Glomerular endothelial cell (primary cell): ENCODE measurements around the gene MYH11. TPM values are rescaled to one million over a fixed set of nuclear protein-coding genes. Genes with fewer than 3 reads are reported as not detected.
"Not testable (repeated sequence)": the region's sequence is repeated elsewhere in the genome, so short reads cannot be mapped to it uniquely, and the experiment has no call there.

Experiments used
- DNase-seq: peaks from one replicate; pipeline ENCODE4 v3.0.0-alpha.2; 2011; ENCODE audit warnings: low read depth, low spot score; ENCODE audit errors: extremely low read depth
- total RNA-seq: library from RNA; depleted of rRNA; stranded (reverse); fragments of >200 nt; gene quantifications from 2 replicates; pipeline ENCODE4 v1.2.3, GENCODE V29; 2015

The MYH11 gene
- total RNA-seq, 1 donor from 2014 or later: not detected

DNA sequence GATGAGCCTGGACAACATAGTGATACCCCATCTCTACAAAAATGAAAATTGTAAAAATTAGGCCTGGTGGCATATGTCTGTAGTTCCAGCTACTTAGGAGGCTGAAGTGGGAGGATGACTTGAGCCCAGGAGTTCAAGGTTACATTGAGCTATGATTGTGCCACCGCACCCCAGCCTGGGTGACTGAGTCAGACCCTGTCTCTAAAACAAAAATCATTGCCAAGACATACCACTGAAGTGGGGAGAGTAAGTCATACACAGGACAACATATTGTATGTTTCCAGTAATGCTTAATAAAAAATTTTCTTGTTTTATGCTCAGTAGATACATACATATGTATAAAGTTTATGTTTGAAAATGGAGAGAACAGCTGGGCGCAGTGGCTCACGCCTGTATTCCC is 167.5 kb downstream of the MYH11 start:
- DNase-seq: no peak

DNA sequence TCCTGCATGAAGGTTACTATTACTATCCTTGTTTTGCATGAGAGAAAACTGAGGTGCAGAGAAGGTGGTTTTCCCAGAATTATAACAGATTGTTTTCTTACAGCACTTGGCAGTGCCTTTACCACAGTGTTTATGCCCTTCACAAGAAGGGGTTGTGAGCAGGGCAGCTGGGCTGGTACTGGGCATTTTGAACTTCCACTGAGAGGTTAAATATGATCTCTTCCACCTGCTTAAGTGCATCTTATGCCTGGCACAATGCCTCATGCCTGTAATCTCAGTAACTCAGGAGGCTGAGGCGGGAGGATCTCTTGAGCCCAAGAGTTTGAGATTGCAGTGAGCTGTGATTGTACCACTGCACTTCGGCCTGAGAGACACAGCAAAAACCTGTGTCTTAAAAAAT is 170.5 kb downstream of the MYH11 start:
- no peak for DNase-seq

DNA sequence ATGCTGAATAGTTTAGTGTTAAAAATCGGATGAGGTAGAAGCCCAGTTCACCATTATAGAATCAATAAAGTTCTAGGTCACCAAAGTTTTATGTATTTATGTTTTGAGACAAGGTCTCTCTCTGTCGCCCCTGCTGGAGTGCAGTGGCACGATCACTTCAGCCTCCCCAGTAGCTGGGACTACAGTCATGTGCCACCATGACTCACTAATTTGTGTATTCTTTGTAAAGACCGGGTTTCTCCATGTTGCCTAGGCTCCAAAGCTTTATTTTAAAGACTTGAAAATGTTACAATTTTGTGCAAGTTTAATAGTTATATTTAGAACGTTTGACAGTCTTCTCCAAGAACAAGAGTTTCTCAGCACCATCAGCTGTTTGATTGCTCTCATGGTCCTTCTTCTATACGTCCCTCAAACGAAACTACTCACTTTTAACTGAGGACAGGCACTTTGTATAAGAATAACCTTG is 174.7 kb downstream of the MYH11 start:
- DNase-seq: peak; percentile 52

DNA sequence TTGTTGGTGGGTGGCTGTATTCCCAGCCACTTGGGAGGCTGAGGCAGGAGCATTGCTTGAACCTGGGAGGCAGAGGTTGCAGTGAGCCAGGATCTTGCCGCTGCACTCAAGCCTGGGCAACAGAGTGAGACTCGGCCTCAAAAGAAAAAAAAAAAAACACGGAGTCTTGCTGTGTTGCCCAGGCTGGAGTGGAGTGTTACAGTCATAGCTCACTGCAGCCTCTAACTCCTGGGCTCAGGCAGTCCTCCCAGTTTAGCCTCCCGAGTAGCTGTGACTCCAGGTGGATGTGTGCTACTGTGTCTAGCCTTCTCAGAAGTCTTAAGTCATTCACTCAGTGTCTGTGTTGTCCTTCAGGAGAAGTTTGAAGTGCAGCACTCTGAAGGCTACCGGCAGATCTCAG is 179.4 kb downstream of the MYH11 start:
- DNase-seq: no peak

DNA sequence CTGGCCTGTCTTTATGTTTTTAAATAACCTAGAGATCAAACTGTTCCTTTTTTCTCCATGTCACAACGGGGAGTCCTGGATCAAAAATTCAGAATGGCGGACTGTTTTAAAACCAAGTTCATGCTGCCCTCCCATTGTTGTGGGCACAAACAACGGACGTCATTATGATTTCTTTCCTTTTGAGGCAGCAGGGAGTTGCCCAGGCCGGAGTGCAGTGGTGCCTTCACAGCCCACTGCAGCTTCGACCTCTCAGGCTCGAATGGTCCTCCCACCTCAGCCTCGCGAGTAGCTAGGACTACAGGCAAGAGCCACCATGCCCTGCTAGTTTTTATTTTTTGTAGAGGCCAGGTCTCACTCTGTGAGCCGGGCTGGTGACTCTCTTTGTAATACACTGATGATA is 180.3 kb downstream of the MYH11 start:
- no peak for DNase-seq

DNA sequence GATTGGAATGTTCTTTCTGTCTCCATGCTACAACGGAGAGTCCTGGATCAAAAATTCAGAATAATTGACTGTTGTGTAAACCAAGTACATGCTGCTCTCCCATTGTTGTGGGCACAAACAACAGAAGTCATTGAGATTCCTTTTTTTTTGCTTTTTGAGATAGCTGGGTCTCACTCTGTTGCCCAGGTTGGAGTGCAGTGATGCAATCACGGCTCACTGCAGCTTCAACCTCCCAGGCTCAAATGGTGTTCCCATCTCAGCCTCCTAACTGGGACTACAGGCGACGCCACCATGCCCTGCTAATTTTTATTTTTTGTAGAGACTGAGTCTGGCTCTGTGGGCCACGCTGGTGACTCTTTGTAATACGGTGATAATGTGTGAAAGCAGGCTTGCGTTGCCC is 182.3 kb downstream of the MYH11 start:
- no peak for DNase-seq

DNA sequence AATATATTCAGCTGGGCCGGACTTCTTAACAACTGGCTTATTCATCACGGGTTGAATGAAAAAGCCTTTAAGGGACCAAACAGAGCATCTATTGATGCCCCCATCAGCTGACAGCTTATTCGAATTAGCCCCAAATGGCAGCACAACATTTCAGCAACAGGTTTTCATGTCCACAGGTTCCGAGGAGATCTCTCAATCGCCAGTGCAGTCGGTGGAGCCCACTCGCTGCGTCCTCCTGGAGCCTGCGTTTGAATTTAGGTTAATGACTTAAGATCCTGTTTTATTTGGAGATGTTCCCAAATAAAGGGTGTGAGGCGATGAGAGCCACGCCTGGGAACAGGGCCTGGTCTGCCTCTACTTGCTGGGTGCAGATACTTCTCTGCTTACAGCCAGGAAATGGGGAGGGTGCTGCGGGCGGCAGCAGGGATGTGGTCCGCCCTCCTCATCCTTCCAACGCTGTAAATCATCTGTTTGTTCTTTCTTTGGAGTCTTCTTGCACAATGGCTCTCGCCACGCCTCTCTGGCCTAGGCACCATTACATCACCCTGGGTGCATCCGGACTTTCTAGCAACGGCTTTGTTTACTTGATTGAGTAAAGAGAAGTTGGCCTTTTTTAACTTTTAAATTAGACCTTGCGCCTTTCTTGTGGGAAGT is 184.2 kb downstream of the MYH11 start:
- DNase-seq: peak; percentile 89

DNA sequence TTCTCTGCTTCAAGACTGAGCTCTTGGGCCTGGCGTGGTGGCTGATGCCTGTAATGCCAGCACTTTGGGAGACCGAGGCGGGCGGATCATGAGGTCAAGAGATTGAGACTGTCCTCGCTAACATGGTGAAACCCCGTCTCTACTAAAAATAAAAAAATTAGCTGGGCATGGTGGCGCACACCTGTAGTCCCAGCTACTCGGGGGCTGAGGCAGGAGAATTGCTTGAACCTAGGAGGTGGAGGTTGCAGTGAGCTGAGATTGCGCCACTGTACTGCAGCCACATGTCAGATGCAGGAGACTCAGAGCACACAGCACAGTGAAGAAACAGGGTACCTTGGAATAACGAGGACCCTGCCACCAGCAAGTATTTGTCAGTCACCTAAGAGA is 184.7 kb downstream of the MYH11 start:
- not testable (repeated sequence) for DNase-seq

DNA sequence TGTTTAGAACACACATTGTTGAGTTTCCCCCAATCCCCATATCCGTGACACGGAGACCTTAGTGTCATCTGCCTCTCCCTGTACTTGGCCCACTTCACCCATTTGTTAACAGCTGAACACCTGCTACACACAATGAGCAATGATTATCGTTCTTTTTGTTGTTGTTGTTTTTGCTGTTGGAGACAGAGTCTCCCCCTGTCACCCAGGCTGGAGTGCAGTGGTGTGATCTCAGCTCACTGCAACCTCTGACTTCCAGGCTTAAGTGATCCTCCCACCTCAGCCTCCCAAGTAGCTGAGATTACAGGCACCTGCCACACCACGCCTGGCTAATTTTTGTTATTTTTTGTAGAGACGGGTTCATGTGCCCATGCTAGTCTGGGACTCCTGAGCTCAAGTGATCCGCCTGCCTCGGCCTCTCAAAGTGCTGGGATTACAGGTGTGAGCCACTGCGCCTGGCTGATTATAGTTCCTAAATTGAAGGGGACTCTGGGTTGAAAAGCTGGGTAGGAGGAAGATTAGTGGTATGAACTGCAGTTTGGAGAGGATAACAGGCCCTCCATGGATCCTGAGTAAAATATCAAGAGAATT is 185.2 kb downstream of the MYH11 start:
- no peak for DNase-seq

DNA sequence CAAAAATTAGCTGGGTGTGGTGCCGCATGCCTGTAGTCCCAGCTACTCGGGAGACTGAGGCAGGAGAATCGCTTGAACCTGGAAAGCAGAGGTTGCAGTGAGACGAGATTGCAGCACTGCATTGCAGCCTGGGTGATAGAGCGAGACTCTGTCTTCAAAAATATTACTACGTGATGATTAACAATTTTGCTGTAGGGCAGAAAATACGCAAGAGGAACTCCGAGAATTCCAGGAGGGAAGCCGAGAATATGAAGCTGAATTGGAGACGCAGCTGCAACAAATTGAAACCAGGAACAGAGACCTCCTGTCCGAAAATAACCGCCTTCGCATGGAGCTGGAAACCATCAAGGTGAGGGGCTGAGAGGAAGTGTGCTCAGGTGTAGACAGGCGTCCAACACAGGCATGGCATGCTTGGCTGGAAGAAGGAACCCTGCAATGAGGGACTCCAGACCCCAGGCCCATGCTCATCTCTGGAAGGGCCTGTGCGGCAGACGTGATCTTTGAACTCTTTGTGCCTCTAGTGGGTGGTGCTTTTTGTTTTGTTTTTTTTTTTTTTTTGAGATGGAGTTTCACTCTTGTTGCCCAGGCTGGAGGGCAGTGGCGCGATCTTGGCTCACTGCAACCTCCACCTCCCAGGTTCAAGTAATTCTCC is 189.6 kb downstream of the MYH11 start:
- no peak for DNase-seq

DNA sequence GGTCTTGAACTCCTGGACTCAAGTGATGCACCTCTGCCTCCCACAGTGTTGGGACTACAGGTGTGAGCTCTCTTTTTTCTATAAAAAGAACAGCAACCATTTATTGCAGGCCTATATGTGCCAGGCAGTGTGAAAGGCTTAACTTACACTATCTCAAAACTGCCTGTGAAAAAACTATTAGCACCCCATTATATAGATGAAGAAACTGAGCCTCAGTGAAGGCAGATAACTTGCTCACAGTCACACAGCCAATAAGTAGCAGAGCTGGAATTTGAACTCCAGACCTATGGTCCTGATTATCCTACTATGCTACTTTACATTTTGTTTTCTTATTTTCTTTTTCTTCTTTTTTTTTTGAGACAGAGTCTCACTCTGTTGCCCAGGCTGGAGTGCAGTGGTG is 191.7 kb downstream of the MYH11 start:
- DNase-seq: no peak

DNA sequence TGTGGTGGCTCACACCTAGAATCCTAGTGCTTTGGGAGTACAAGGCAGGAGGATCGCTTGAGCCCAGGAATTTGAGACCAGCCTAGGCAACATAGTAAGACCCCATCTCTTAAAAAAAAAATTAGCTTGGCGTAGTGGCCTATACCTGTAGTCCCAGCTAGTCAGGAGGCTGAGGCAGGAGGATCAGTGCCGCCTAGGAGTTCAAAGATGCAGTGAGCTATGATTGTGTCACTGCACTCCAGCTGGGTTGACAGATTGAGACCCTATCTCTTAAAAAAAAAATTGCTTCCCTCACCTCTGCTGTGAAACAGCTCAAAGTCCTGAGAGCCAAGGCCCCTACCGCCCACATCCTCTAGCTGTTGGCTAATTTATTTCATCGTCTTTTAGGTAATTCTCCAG is 196.6 kb downstream of the MYH11 start:
- DNase-seq: no peak

DNA sequence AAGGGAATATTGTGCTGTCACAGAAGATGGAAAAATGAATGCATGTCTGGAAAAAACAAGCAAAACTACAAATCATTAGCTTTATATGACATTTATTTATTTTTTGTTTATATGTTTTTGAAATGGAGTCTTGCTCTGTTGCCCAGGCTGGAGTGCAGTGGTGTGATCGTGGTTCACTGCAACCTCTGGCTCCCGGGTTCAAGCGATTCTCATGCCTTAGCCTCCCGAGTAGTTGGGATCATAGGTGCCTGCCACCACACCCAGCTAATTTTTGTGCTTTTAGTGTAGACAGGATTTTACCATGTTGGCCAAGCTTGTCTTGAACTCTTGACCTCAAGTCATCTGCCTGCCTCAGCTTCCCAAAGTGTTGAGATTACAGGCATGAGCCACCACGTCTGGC is 198.3 kb downstream of the MYH11 start:
- DNase-seq: no peak

DNA sequence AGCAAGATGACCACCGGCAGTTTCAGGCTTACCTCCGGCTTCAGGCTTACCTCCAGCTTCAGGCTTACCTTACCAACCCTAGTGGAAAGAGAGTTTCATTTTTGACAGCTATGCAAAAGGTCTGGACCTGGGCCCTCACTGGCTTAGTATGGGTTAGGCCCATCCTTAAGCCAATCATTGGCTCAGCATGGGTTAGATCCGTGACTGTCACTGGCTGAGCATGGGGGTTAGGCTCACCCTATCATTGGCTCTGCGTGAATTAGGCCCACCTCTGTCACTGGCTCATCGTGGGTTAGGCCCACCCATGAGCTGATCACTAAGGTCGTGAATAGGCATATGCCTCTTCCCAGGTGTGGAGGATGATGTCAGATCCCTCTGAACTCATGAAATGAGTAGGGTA is 198.7 kb downstream of the MYH11 start:
- no peak for DNase-seq

DNA sequence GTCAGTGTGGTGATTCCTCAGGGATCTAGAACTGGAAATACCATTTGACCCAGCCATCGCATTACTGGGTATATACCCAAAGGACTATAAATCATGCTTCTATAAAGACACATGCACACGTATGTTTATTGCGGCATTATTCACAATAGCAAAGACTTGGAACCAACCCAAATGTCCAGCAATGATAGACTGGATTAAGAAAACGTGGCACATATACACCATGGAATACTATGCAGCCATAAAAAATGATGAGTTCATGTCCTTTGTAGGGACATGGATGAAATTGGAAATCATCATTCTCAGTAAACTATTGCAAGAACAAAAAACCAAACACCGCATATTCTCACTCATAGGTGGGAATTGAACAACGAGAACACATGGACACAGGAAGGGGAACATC is 201.3 kb downstream of the MYH11 start:
- DNase-seq: not testable (repeated sequence)

DNA sequence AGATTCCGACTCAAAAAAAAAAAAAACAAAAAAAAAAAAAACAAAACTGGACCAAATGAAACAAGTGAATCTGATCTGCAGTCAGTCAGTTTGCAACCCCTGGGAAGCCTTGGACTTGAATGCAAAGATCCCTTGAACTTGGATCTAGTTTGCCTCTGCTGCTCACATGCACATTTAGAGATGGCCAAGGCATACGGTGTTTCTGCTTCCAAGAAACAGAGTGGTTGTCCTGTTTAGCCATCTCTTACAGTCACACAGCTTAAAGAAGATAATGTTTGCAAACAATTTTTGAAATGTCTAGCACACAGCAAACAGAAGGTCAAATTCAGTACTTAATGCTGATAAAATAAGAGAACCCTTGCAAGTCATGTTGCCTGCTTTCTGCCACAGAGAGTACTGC is 202.2 kb downstream of the MYH11 start:
- DNase-seq: no peak

DNA sequence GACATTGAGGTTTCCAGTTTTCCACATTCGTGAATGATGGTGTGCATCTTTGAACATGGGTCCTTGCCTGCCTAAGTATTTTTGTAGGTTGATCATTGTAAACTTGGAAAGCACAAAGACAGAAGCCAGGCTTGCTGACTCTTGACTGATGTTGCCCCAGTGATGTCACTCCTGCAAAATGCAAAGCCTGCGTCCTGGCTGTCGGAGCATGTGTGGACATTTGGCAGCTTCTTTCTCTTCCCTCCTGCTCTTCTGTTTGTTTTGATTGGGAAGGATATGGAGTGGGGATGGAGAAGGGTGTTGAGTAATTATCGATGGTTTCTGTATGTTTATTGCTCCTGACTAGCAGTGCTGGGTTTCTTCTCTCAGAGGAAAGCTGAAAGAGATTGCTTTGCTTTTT is 203.6 kb downstream of the MYH11 start:
- DNase-seq: no peak

Other genes with a start within 250 kb of the MYH11 start
- 19.1 and 25.4 TPM in 2 replicates for gene MARF1, start 213.9 kb downstream of the MYH11 start, total RNA-seq
- gene NDE1, start 206.8 kb downstream of the MYH11 start, total RNA-seq: 44.1 and 50.6 TPM in 2 replicates
- gene CEP20, start 31.6 kb upstream of the MYH11 start, total RNA-seq: 22.4 and 48.1 TPM in 2 replicates
- 39.5 and 77.9 TPM in 2 replicates for gene ABCC1, start 92.6 kb upstream of the MYH11 start, total RNA-seq